NCI-H748 treated with DMSO at 0.1 percent for 48 hours (cell line): ENCODE results near the gene TRAF7.

Experiments used
- DNase-seq: peaks from one replicate; lab custom pipeline; 2025; lab: John Stamatoyannopoulos, UW

TRAF7 gene

DNA sequence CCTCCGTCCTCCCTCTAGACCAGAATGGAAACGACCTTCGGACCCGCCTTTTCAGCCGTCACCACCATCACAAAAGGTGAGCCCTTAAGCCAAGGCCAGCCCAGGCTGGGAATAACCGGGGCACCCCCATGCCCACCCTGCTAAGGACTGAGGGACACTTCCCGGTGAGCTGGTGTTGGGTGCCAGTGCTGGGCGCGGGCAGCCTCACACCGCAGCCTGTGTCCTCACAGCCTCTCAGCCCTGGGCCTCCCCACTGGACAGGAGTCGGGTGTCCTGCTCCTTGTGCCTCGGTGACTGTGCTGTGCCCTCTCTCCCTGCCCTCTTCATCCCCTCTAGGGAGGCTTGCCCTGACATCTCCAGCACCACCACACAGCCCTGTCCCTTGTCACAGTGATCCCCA is 10.3 kb downstream of the TRAF7 start:
- no peak for DNase-seq

DNA sequence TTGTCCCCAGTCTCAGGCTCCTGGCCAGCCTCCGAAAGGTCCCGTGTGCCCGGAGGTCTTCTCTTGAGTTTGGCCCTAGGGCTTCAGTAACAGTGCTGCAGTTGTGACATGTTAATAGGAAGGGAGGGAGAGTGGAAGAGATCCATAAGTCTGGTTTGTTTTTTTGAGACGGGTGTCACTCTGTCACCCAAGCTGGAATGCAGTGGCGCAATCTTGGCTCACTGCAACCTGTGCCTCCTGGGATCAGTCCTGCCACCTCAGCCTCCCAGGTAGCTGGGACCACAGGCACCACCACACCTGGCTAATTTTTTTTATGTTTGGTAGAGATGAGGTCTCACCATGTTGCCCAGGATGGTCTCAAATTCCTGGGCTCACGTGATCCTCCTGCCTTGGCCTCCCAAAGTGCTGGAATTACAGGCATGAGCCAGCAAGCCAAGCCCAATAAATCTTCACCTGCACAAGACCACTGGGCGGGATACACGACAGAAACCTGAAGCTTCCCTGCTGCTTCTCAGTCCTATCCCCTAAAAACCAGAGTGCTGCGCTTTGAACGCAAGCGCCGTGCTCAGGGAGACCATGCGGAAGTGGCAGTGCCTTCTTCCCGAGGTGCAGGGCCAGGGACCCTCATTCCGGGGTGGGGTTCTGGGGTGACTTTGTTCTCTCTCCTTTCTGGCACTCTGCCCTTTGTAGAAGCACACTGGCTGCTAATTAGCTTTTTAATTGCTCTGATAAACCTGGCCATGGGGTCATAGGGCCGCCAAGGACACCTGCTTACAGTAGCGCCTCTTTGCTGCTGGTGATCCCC is 10.9 kb downstream of the TRAF7 start:
- no peak for DNase-seq

- no peak for DNase-seq
Measured at GRCh38 chr16:2167068-2167638, 11.6 kb downstream of the TRAF7 start.

GRCh38 chr16:2170080-2170479 is 14.5 kb downstream of the TRAF7 start:
- no peak for DNase-seq

GRCh38 chr16:2170587-2171435 is 15.2 kb downstream of the TRAF7 start:
- no peak for DNase-seq

- DNase-seq: no peak
Measured at GRCh38 chr16:2171601-2172178, 16.1 kb downstream of the TRAF7 start.

GRCh38 chr16:2172688-2173335 is 17.2 kb downstream of the TRAF7 start:
- DNase-seq: no peak

DNA sequence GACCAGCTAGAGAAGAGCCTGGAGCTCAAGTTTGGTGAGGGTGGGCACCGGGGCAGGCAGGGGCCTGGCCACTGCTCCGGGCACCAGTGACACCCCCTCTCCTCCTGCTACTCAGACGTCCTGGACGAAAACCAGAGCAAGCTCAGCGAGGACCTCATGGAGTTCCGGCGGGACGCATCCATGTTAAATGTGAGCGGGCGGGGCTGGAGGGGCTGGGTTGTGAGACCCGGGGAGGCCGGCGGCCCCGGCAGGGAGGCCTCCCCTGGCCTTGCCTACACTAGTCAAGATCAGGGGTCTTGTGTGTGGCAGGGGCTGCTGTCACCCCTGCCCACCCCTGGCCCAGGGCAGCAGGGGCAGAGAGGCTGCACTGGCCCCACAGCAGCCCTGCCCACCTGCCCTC is 17.8 kb downstream of the TRAF7 start:
- DNase-seq: no peak

DNA sequence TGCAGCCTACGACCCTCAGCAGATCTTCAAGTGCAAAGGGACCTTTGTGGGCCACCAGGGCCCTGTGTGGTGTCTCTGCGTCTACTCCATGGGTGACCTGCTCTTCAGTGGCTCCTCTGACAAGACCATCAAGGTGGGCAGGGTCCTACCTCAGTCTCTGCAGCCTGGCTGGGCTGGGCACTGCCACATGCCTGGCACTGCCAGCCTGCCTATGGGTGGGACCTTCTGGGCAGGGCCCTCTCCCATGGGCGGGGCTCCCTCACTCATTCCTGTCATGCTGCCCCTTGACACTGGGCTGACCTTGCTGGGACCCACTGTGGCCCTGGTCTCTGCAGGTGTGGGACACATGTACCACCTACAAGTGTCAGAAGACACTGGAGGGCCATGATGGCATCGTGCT is 18.3 kb downstream of the TRAF7 start:
- DNase-seq: no peak

GRCh38 chr16:2174396-2175131 is 19.0 kb downstream of the TRAF7 start:
- no peak for DNase-seq

DNA sequence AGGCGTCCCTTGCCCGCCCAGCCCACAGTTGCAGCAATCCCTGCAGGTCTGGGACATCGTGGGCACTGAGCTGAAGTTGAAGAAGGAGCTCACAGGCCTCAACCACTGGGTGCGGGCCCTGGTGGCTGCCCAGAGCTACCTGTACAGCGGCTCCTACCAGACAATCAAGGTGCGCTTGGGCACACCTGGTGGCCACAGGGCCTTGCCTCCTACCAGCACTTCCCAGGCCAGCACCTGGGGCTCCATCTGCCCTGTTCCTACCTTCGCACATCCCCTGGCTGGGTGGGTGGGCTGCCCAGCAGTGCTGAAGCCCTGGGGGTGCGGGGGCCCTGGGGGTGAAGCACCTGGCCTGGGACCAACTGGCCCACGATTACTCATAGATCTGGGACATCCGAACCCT is 19.9 kb downstream of the TRAF7 start:
- no peak for DNase-seq

DNA sequence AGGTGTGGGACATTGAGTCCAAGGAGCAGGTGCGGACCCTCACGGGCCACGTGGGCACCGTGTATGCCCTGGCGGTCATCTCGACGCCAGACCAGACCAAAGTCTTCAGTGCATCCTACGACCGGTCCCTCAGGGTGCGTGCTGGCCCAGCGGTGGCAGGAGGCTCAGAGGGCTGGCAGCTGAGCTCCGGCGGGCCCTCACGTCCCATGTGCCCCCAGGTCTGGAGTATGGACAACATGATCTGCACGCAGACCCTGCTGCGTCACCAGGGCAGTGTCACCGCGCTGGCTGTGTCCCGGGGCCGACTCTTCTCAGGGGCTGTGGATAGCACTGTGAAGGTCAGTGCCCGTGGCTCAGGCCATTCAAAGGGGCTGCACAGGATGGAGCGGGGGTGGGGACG is 20.5 kb downstream of the TRAF7 start:
- no peak for DNase-seq

GRCh38 chr16:2177101-2177500 is 21.5 kb downstream of the TRAF7 start:
- no peak for DNase-seq

DNA sequence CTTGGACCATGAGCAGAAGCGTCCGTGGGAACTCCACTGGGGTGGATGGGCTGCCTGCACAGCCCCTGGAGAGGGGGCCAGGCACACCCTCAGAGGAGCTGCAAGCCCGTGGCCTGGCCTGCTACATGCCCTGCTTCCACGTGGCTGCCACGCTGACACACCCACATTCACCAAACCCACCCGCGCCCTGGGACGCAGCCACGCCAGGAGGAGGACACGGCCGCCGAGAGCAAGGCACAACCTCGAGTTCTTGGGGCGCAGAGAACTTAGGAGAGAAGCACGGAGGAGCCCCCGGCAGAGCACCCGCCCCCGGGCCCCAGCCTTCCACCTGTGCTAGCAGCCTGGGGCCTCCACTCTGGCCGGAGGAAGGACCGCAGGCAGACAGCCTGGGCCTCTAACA is 22.0 kb downstream of the TRAF7 start:
- DNase-seq: no peak

DNA sequence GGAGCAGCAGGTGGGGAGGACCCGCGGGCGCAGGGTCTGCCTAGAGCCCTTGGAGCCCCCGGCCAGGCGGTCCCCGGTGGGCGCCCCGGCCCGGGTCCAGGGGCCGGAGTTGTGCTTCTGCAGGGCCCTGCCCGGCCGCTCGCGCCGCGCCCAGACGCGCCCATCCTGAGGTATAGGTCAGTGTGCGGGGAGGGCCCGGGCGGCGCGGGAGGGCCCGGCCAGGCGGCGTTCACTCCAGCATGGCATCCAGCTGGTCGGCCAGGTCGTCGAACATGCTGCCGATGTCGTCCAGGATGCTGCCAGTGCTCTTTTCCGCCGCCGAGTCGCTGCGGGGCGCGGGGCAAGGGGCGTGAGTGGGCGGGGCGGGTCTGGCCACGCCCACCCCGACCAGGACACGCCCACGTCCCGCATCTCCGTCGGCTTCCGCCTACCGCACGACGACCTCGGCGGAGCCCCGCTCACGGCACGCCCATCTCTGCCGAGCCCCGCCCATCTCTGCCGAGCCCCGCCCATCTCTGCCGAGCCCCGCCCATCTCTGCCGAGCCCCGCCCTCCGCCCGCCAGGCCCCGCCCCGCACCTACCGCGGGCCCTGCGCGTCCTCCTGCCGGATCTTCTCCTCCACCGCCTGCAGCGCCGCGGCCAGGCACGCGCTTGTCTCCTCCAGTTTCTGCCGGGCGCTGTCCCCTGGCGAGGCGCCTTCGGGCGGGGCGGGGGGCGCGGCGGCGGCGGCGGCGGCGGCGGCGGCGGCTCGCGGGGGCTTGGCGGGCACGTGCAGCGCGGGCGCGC is 22.9 kb downstream of the TRAF7 start:
- DNase-seq: no peak

DNA sequence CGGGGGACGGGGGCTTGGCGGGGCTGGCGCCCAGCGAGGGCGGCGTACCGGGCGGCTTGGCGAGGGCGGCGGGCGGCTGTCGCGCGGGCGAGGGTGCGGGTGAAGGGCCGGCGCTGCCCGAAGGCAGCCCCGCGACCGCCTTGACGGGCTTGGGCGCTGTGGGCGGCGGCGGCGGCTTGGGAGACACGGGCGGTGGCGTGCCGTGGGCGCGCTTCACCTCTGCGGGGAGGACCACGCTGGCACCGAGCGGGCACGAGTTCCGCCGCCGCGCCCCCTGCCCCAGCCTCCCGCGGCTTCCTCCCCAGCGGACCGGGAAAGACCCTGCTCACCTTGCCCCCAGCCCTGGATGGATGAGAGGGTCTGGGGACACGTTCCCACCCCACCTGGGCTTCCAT is 23.5 kb downstream of the TRAF7 start:
- no peak for DNase-seq

- DNase-seq: no peak
Measured at GRCh38 chr16:2179576-2179975, 24.0 kb downstream of the TRAF7 start.

- DNase-seq: no peak
Measured at GRCh38 chr16:2180461-2180860, 24.9 kb downstream of the TRAF7 start.

DNA sequence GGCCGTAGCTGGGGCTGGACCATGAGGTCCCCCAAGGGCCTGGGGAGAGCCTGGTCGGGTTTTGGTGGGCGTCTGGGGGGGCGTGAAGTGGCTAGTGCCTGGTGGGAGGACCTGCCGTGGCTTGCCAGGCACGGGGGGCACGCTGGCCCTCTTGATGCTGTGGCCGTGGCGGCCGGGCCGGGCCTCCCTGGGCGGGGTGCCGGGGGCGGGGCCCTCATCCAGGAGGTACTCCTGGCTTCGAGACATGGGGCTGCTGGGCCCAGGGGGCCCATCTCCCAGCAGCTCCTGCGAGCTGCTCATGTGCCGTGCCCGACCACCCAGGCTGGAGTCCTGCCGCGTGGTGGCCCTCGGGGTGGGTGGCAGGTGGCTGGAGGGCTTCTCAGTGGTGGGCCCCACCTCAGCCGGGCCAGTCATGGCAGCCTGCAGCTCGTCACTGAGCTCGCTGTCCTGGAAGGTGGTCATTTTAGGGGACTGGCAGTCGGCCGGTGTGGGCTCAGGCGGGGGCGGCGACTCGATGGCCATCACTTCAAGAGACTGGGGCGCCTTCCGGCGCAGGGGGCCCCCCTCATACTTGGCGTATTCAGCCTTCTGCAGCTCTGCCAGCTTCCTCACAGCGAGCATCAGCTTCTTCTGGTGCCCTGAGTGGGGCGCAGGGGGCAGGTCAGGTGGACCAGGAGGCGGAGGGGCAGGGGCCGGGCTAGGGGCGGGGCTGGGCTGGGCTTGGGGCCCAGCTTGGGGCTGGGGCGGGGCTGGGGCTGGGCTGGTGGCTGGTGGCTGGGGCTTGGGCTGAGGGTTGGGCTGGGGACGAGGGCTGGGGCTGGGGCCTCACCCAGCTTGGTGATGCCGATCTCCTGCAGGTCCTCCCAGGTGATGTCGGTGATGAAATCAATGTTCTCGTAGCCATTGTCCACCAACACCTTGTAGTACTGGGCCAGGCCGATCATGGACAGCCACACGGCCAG is 25.7 kb downstream of the TRAF7 start:
- DNase-seq: no peak
